ENCODE results near the gene WNT8B.

DNA sequence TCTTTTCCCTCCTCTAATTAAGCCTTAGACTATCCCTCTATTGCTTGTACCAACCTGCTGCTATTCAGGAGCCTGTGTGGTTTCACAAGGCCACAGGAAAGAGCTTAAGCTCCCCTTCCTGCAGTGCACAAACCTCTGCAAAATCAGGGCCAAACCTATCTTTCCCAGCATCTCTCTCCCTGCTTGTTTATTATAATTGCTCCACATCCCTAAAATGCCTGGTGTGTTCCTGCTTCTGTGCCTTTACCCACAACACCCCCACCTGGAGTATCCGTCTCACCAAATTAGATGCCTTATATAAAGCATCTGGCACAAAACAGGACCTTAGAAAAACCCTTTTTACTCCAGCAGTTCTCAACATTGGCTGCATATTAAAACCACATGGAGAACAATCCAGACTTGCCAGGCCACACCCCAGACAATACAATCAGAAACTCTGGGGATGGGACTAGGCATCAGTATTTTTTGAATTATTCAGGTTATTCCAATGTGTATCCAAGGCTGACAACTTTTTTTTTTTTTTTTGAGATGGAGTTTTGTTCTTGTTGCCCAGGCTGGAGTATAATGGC lies 40.2 kb downstream of the WNT8B start:
- TF ChIP-seq POLR2AphosphoS5 (IDR thresholded peaks at IDR 0.05) (no peak), POLR2A (IDR thresholded peaks at IDR 0.05) (no peak)
- TF ChIP-seq, protein P1, sequence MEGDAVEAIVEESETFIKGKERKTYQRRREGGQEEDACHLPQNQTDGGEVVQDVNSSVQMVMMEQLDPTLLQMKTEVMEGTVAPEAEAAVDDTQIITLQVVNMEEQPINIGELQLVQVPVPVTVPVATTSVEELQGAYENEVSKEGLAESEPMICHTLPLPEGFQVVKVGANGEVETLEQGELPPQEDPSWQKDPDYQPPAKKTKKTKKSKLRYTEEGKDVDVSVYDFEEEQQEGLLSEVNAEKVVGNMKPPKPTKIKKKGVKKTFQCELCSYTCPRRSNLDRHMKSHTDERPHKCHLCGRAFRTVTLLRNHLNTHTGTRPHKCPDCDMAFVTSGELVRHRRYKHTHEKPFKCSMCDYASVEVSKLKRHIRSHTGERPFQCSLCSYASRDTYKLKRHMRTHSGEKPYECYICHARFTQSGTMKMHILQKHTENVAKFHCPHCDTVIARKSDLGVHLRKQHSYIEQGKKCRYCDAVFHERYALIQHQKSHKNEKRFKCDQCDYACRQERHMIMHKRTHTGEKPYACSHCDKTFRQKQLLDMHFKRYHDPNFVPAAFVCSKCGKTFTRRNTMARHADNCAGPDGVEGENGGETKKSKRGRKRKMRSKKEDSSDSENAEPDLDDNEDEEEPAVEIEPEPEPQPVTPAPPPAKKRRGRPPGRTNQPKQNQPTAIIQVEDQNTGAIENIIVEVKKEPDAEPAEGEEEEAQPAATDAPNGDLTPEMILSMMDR (IDR thresholded peaks at IDR 0.05 in 8 of 11, conservative IDR thresholded peaks at IDR 0.05 in 3 of 11), result no peak
